Measurements from ENCODE around the gene KCTD16. TPM values are rescaled to one million over a fixed set of nuclear protein-coding genes. Genes with fewer than 3 reads are reported as not detected.

Gene KCTD16
- total RNA-seq, 1 experiment from 2014 or later: 0.64 TPM

DNA sequence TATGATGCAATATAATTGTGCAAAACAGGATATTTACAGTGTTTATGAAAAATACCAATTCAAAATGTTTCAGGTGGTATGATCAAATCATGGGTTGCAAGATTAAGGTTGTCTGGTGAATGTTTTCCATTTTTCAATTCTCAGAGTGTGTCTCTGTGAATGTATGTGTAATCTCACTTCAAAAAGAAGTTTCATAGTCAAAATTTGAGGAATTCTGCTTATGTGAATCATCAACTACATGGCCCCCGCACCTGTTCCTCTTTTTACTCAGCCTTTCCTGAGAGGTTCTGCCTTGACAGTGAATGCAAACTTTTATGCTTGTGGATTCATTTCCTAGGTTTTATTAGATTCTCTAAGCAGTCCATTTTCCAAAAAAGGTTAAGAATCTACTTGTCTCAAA, 32.1 kb downstream of the KCTD16 start:
- no peaks in the 10 kb centered on the region for H3K36me3 ChIP-seq (ENCODE audit: control insufficient read depth in 1 of 2, insufficient read depth in 2 of 2, low read length in 2 of 2)
- H3K27ac ChIP-seq (ENCODE audit: low read depth, low read length): no peak overlapping the region
- RAD21 ChIA-PET (ENCODE audit: low non-redundant PET in 1 of 2, low total read pairs in 2 of 2, uncharacterized antibody in 2 of 2, unreplicated experiment in 2 of 2): no interaction called here
- no peaks in the 10 kb centered on the region for H3K4me1 ChIP-seq (ENCODE audit: control insufficient read depth in 1 of 2, insufficient read depth in 2 of 2, low read length in 2 of 2)
- H3K79me2 ChIP-seq (ENCODE audit: insufficient read depth, low read length): no peaks in the 10 kb centered on the region
- ATAC-seq: no peak
- CTCF ChIA-PET: no interaction called here
- intact Hi-C loops (cut with micrococcal nuclease): loop anchor here (5.0 to 10.0 kb wide), 6 partner anchors 190 to 1930 kb away; no protein-coding TSS in a partner anchor
- peaks cover 64% of the 10 kb centered on the region for H3K27me3 ChIP-seq (ENCODE audit: insufficient read depth, low read length)
- no peak overlapping the region for H3K4me3 ChIP-seq (replicated peaks in 1 of 2; ENCODE audit: low read depth in 1 of 2, low read length in 2 of 2)
- no peak overlapping the region for H3K9ac ChIP-seq (ENCODE audit: low read length)
- TF ChIP-seq ZFX (IDR thresholded peaks at IDR 0.05) (no peak), JUND (IDR thresholded peaks at IDR 0.05) (no peak), REST (IDR thresholded peaks at IDR 0.05; ENCODE audit: low read depth) (no peak)
- no peak for DNase-seq (ENCODE audit: low read depth, low spot score)
- no peaks in the 10 kb centered on the region for H3K9me3 ChIP-seq (ENCODE audit: control insufficient read depth in 1 of 2, insufficient read depth in 1 of 2, low read depth in 1 of 2, low read length in 2 of 2)
- POLR2A ChIA-PET: no interaction called here
- H3K9me2 ChIP-seq (ENCODE audit: insufficient read depth): no peaks in the 10 kb centered on the region
- H2AFZ ChIP-seq (ENCODE audit: low read depth, low read length, poor library complexity, severe bottlenecking): no peak overlapping the region
- H4K20me1 ChIP-seq (ENCODE audit: insufficient read depth): no peaks in the 10 kb centered on the region
- no TSS peak for BruUV-seq (replicated peaks)
- H3K4me2 ChIP-seq (ENCODE audit: low read length): no peak overlapping the region

DNA sequence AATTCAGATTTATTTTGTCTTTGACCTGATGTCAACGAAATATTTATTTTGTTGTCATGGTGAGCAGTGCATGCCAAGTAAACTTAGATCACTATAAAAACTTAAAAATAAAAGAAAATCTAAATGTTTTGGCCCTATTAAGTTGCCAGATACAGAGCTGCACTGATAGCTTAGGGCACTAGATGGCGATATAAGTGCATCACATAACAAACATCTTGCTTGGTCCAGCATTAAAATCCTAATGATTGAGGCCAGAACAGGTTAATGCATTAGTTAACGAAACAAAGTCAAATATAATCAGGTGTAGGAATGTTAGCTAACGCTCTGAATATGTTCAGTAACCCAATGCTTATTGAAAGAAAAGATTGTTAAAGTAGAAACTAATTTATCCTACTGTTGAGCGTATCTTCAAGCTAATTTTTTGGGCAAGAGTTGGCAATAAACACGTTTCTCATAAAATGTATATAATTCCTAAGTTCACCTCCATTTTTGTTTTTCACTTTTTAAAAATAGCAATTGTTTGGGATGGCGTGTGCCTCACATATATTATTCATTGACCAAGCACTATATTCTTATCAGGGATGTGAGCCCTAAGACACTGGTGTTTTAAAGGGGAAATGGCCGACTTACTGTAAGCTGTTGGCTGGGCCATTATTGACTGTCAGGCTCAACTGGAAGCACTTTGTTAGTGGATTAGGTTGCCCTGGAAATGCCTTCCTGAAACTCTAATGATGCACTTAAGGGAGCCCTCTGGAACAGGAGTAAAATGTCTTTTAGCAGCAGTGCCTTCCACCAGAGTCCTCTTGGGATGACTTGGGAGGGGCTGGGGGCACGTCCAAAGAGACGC, 33.3 kb downstream of the KCTD16 start:
- Histone ChIP-seq H3K4me3 (replicated peaks in 1 of 2; ENCODE audit: low read depth in 1 of 2, low read length in 2 of 2) (no peak overlapping the region), H3K79me2 (ENCODE audit: insufficient read depth, low read length) (no peaks in the 10 kb centered on the region), H3K4me2 (ENCODE audit: low read length) (no peak overlapping the region), H2AFZ (ENCODE audit: low read depth, low read length, poor library complexity, severe bottlenecking) (no peak overlapping the region), H3K27ac (ENCODE audit: low read depth, low read length) (no peak overlapping the region), H3K9ac (ENCODE audit: low read length) (no peak overlapping the region), H3K27me3 (ENCODE audit: insufficient read depth, low read length) (peaks cover 64% of the 10 kb centered on the region), H3K4me1 (ENCODE audit: control insufficient read depth in 1 of 2, insufficient read depth in 2 of 2, low read length in 2 of 2) (no peaks in the 10 kb centered on the region), H3K36me3 (ENCODE audit: control insufficient read depth in 1 of 2, insufficient read depth in 2 of 2, low read length in 2 of 2) (no peaks in the 10 kb centered on the region), H3K9me2 (ENCODE audit: insufficient read depth) (no peaks in the 10 kb centered on the region), H4K20me1 (ENCODE audit: insufficient read depth) (0 out of 2 replicates have a peak, but pooled peaks cover 3% of the 10 kb centered on the region), H3K9me3 (ENCODE audit: control insufficient read depth in 1 of 2, insufficient read depth in 1 of 2, low read depth in 1 of 2, low read length in 2 of 2) (no peaks in the 10 kb centered on the region)
- intact Hi-C loops (cut with micrococcal nuclease): loop anchor here (2.0 to 10.0 kb wide), 7 partner anchors 188 to 1928 kb away; no protein-coding TSS in a partner anchor
- POLR2A ChIA-PET: interaction anchor here (1.0 kb wide), 1 partner anchor 8 kb away, joined by 3 read pairs; no protein-coding TSS in a partner anchor
- no TSS peak for BruUV-seq (replicated peaks)
- TF ChIP-seq CBX3 (IDR thresholded peaks at IDR 0.05; ENCODE audit: low read depth) (no peak), RAD21 (IDR thresholded peaks at IDR 0.05; ENCODE audit: low read depth) (peak; percentile 87)
- TF ChIP-seq, protein P1, sequence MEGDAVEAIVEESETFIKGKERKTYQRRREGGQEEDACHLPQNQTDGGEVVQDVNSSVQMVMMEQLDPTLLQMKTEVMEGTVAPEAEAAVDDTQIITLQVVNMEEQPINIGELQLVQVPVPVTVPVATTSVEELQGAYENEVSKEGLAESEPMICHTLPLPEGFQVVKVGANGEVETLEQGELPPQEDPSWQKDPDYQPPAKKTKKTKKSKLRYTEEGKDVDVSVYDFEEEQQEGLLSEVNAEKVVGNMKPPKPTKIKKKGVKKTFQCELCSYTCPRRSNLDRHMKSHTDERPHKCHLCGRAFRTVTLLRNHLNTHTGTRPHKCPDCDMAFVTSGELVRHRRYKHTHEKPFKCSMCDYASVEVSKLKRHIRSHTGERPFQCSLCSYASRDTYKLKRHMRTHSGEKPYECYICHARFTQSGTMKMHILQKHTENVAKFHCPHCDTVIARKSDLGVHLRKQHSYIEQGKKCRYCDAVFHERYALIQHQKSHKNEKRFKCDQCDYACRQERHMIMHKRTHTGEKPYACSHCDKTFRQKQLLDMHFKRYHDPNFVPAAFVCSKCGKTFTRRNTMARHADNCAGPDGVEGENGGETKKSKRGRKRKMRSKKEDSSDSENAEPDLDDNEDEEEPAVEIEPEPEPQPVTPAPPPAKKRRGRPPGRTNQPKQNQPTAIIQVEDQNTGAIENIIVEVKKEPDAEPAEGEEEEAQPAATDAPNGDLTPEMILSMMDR (IDR thresholded peaks at IDR 0.05 in 2 of 3, conservative IDR thresholded peaks at IDR 0.05 in 1 of 3; ENCODE audit: borderline replicate concordance in 1 of 3, insufficient read depth in 1 of 3, low read depth in 2 of 3, low read length in 2 of 3): peak; percentile 57 to 87 (median 70); a peak in 5 of 6 replicates
- ATAC-seq: peak; percentile 94
- CTCF ChIA-PET: interaction anchor here (0.9 to 1.7 kb wide), 13 partner anchors 8 to 1926 kb away, joined by 3 to 15 read pairs (median 5); no protein-coding TSS in a partner anchor
- peak; percentile 57 for DNase-seq (ENCODE audit: low read depth, low spot score)
- RAD21 ChIA-PET (ENCODE audit: low non-redundant PET in 1 of 2, low total read pairs in 2 of 2, uncharacterized antibody in 2 of 2, unreplicated experiment in 2 of 2): interaction anchor here in 1 of 2 experiments (1.1 kb wide), 1 partner anchor 1684 kb away, joined by 3 read pairs; no protein-coding TSS in a partner anchor

Measured in HCT116 (cell line).